AG09319 (cell line): ENCODE results near the gene ROBO1.
A peak's percentile ranks its signal among the peaks of the same experiment; 100 is the strongest.

ENCODE experiments used
- DNase-seq: peaks from one replicate; pipeline ENCODE4 v3.0.0-alpha.2; 2010; ENCODE audit warnings: low read depth; ENCODE audit errors: extremely low read depth
- CTCF ChIP-seq: IDR thresholded peaks from 2 replicates; pipeline ENCODE4 v1.5.1; 2011; ENCODE audit warnings: low read depth, mild to moderate bottlenecking, inconsistent platforms, low read length, moderate library complexity

ROBO1 gene

GRCh38 chr3:78781351-78781750 lies 986.4 kb downstream of the ROBO1 start:
- no peak for TF ChIP-seq CTCF
- no peak for DNase-seq

- TF ChIP-seq CTCF = no peak
- peak; percentile 78 for DNase-seq
Observed at GRCh38 chr3:78765671-78766485, 1001.9 kb downstream of the ROBO1 start.

- TF ChIP-seq CTCF = no peak
Observed at GRCh38 chr3:78764634-78765033, 1003.2 kb downstream of the ROBO1 start.

GRCh38 chr3:78762121-78762520 lies 1005.7 kb downstream of the ROBO1 start:
- DNase-seq = no peak

More at GRCh38 chr3:78764634-78765033, 1003.2 kb downstream of the ROBO1 start:
- no peak for DNase-seq

GRCh38 chr3:78761126-78761525 lies 1006.7 kb downstream of the ROBO1 start:
- no peak for TF ChIP-seq CTCF
- no peak for DNase-seq

More at GRCh38 chr3:78762121-78762520, 1005.7 kb downstream of the ROBO1 start:
- TF ChIP-seq CTCF = no peak

GRCh38 chr3:78757731-78758130 lies 1010.1 kb downstream of the ROBO1 start:
- no peak for TF ChIP-seq CTCF
- DNase-seq = no peak

- peak; percentile 8 for DNase-seq
- TF ChIP-seq CTCF = no peak
Observed at GRCh38 chr3:78754066-78754743, 1013.6 kb downstream of the ROBO1 start.
